Measurements from ENCODE around the gene PDGFRB. TPM values are rescaled to one million over a fixed set of nuclear protein-coding genes. Genes with fewer than 3 reads are reported as not detected.

The PDGFRB gene
- total and polyA plus RNA-seq, 4 donors, result 5.2 to 13.1 (median 8.3) TPM

- TF ChIP-seq CTCF (IDR thresholded peaks at IDR 0.05; ENCODE audit: low read depth, low read length, missing input control), result no peak
Observed at GRCh38 chr5:150137168-150137957, 18.3 kb downstream of the PDGFRB start (continued).

DNA sequence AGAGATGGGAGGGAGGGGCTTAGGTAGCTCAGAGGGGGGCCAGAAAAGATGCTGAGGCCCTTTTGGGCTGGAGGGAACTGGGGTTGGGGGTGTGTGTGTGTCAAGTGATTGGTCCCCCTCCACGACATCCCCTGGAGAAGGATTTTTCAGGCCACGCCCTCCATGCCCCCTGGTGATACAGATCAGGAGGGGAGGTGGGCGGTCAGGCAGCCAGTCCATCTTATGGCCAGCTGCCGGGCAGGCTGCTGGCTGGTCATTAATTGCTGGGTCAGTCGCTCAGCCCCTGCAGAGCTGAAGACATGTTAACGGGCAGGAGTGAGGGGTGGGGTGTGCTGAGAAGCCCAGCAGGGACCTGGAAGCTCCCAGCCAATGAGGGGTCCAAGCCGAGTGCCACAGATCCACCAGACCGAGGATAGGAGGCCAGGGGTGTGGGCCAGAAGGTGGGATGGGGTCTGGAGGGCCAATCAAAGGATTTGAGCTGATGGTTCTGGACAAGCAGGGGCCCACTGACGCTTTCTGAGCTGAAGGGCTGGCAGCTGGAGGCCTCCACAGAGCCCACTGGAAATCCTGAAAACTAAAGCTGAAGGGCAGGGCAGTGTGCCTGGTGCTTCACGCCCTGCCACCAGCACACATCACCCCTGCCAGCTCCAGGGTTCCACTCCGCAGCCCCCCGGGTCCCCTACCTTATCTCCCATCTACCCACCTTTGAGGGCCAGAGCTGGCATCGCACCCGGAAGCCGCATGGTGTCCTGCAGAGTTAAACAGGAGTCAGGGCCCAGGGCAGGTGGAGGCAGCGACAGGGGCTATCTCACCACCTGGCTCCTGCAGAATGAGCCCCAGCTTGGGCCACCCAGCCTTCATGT lies 19.1 kb downstream of the PDGFRB start:
- Histone ChIP-seq H3K27ac (ENCODE audit: low read depth in 1 of 2, low read length in 2 of 2) (peak overlapping the region; percentile 87 to 94), H3K9me3 (ENCODE audit: control insufficient read depth in 4 of 4, low read length in 3 of 4) (no peaks in the 10 kb centered on the region), H3K4me3 (ENCODE audit: low read depth in 1 of 3, low read length in 3 of 3) (no peak overlapping the region), H3K36me3 (ENCODE audit: control insufficient read depth in 4 of 4, insufficient read depth in 3 of 4, low read depth in 1 of 4, low read length in 3 of 4) (no peaks in the 10 kb centered on the region), H3K4me1 (ENCODE audit: control insufficient read depth in 4 of 4, insufficient read depth in 4 of 4, low read length in 3 of 4) (peaks cover 21 to 60% (median 46%) of the 10 kb centered on the region in 4 donors), H3K27me3 (ENCODE audit: control insufficient read depth in 4 of 4, insufficient read depth in 4 of 4, low read length in 3 of 4) (no peaks in the 10 kb centered on the region), H3K9ac (ENCODE audit: low read depth in 1 of 2, low read length in 2 of 2) (peak overlapping the region in 1 of 2 donors; percentile 58)
- WGBS, result 65% methylated on average over 16 of the region's 16 CpGs
- DNase-seq (ENCODE audit: low spot score), result no peak
- no peak for TF ChIP-seq FOXA1 (IDR thresholded peaks at IDR 0.05)
- no peak for TF ChIP-seq RAD21 (IDR thresholded peaks at IDR 0.05)
- TF ChIP-seq NR2F2 (IDR thresholded peaks at IDR 0.05), result no peak
- no peak for TF ChIP-seq FOXA2 (IDR thresholded peaks at IDR 0.05)
- TF ChIP-seq REST (IDR thresholded peaks at IDR 0.05), result no peak
- no peak for TF ChIP-seq SP1 (IDR thresholded peaks at IDR 0.05)
- TF ChIP-seq MAX (IDR thresholded peaks at IDR 0.05), result no peak
- TF ChIP-seq TAF1 (conservative IDR thresholded peaks at IDR 0.05), result no peak
- TF ChIP-seq JUND (IDR thresholded peaks at IDR 0.05), result no peak

GRCh38 chr5:150135557-150136304 lies 19.9 kb downstream of the PDGFRB start:
- no peak for DNase-seq (ENCODE audit: low spot score)
- Histone ChIP-seq H3K9me3 (ENCODE audit: control insufficient read depth in 4 of 4, low read length in 3 of 4) (no peaks in the 10 kb centered on the region), H3K4me1 (ENCODE audit: control insufficient read depth in 4 of 4, insufficient read depth in 4 of 4, low read length in 3 of 4) (peaks cover 21 to 57% (median 45%) of the 10 kb centered on the region in 4 donors), H3K4me3 (ENCODE audit: low read depth in 1 of 3, low read length in 3 of 3) (no peak overlapping the region), H3K36me3 (ENCODE audit: control insufficient read depth in 4 of 4, insufficient read depth in 3 of 4, low read depth in 1 of 4, low read length in 3 of 4) (no peaks in the 10 kb centered on the region), H3K27ac (ENCODE audit: low read depth in 1 of 2, low read length in 2 of 2) (peak overlapping the region; percentile 87 to 94), H3K27me3 (ENCODE audit: control insufficient read depth in 4 of 4, insufficient read depth in 4 of 4, low read length in 3 of 4) (no peaks in the 10 kb centered on the region), H3K9ac (ENCODE audit: low read depth in 1 of 2, low read length in 2 of 2) (no peak overlapping the region)
- WGBS, result 86% methylated on average over 21 of the region's 21 CpGs
- no peak for TF ChIP-seq REST (IDR thresholded peaks at IDR 0.05)
- no peak for TF ChIP-seq HNF4A (conservative IDR thresholded peaks at IDR 0.05)
- TF ChIP-seq EGR1 (IDR thresholded peaks at IDR 0.05; ENCODE audit: low read depth in 2 of 2), result no peak
- no peak for TF ChIP-seq RXRA (IDR thresholded peaks at IDR 0.05)
- no peak for TF ChIP-seq CTCF (IDR thresholded peaks at IDR 0.05; ENCODE audit: low read depth, low read length, missing input control)
